DMS79 treated with DMSO at 0.1 percent for 48 hours (cell line): Measurements from ENCODE around the gene SERPING1.

ENCODE experiments used
- DNase-seq: peaks from one replicate; lab custom pipeline; 2025; lab: John Stamatoyannopoulos, UW

Gene SERPING1

DNA sequence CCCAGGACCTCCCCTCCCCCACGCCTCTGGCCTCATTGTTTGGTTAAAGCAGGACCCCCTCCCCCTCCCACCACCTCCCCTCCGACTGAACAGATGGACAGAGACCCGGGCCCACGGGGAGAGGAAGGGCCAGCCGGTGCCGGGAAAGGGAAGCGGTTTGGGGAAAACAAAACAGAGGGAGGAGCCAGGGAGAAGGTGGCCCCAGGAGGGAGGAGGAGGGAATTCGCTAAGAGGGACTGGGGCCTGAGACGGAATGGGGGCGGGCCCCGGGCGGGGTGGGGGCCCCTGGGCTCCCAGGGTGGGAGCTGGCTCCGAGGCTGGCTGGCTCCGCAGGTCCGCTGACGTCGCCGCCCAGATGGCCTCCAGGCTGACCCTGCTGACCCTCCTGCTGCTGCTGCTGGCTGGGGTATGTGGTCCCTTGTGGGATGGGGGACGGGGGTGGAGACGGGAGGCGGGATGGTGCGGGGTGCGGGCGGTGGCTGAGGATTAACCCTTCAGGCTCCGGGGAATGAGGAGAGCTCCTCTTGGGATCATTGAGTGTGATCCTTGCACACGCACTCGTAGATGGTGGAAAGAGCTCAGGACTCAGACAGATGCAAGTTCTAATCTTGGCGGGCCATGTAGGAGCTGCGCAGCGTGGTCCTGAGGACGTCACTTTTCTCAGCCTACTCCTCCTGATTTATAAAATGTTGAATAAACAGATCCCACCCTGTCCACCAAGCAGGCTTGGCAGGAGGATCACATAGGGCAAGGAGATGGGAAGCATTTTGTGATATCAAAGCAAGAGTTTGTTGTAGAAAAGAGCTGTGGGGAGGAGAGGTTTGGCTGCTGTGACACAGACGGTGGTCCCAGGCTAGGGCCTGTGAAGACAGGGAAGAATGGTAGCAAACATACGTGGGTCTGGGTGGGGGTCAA lies 688 bp downstream of the SERPING1 start:
- no peak for DNase-seq

DNA sequence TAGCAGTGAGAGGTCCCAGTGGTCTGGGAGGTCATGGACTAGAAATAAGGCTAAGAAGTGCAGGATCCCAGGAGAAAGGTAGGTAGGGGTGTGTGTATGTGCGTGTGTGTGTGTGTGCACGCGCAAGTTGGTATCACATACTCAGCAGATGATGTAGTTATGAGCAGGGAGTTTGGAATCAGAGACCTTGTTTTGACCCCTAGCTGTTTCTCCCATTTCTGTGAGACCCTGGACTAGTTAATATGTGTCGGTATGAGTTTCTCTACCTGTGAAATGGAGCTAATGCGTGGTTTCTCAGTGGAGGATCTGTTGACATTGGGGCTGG lies 1.3 kb downstream of the SERPING1 start:
- no peak for DNase-seq

DNA sequence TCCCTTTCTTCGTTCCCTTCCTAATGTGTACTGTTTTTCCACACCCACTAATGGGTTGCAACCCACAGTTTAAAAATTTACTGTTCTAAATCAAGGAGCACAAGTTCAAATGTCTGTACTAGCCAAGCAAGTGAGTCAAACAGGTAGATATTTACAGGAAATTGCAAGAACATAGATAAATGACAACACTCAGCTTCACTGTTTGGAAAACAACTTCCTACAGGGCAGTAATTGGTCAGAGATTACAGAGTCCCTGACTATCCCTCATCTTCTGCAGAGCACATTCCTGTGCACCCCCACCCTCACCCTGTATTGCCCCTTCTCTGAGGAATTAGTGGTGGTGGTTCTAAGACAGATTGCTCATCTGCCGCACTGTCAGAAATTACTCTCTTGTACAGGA lies 1.9 kb downstream of the SERPING1 start:
- no peak for DNase-seq

DNA sequence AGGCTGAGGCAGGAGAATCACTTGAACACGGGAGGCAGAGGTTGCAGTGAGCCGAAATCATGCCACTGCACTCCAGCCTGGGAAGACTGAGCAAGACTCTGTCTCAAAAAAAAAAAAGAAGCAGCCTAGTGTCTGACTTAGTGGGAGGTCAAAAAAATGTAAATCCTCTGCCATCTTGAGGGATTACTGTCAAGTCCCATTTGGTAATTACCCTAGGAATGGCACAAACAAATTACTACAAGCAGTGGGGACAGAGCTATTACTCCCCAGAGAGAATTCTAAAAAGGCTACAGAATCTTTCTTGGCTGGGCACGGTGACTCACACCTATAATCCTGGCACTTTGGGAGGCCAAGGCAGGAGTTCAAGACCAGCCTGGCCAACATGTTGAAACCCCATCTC lies 3.8 kb downstream of the SERPING1 start:
- no peak for DNase-seq

DNA sequence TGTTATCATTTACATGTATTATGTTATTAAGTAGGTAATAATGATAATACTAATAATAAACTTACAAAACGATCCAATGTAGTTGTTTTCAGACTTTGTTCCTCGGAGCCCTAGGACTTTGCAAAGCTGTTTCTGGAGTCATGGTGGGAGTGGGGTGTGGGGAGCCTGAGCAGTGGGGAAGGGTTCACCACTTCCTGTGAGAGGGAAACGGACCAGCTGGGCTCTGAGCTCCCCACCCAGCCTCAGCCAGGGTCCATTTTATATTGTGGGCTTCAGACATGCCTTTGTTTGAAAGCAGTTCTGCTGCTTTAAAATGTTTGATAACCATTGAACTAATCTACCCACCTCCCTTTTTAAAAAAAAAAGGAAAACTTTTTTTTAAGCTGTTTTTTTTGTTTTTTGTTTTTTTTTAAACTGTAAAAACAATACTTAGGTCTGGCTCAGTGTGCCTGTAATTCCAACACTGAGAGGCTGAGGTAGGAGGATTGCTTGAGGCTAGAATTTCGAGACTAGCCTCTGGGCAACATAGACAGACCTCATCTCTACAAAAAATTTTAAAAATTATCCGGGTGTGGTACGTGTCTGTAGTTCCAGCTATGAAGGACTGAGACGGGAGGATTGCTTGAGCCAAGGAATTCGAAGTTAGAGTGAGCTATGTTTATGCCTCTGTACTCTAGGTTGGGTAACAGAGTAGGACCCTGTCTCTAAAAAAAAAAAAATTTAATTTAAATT lies 7.0 kb downstream of the SERPING1 start:
- no peak for DNase-seq

DNA sequence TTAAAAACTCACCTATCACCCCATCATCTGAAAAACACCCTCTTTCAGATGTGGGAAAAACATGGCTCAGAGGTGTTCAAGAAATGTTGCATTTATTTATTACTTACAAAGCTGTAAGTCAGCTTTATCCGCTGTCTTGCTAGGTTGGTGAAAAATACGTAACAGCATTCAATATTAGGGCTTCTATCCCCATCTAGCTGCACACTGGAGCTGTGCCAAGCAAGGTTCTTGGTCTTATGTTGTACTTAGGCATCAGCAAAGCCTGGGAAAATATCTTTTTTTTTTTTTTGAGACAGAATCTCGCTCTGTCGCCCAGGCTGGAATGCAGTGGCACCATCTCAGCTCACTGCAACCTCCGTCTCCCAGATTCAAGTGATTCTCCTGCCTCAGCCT lies 7.5 kb downstream of the SERPING1 start:
- DNase-seq: no peak

DNA sequence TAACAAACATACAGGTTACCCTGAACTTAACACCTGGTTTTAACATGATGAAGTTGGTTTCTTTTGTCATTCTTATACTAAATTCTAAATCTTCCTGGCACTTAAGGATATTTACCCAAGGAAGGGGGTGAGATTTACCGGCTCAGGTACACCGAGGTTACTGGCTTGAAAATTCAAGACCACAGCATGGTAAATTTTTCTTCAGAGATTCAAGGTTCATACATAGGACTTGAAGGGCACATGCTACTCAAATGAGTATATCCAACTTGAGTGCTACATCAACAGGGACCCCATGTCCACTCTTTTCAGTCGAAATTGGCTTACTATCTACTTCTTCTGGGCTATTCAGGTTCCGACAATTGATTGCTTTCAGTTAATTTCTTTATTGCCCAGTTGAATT lies 12.7 kb downstream of the SERPING1 start:
- DNase-seq: no peak

DNA sequence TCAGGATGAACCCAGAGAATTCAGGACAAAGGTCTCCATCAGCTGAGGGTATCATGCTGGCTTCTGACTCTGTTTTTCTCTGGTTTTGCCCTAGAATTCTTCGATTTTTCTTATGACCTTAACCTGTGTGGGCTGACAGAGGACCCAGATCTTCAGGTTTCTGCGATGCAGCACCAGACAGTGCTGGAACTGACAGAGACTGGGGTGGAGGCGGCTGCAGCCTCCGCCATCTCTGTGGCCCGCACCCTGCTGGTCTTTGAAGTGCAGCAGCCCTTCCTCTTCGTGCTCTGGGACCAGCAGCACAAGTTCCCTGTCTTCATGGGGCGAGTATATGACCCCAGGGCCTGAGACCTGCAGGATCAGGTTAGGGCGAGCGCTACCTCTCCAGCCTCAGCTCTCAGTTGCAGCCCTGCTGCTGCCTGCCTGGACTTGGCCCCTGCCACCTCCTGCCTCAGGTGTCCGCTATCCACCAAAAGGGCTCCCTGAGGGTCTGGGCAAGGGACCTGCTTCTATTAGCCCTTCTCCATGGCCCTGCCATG lies 16.8 kb downstream of the SERPING1 start:
- no peak for DNase-seq

DNA sequence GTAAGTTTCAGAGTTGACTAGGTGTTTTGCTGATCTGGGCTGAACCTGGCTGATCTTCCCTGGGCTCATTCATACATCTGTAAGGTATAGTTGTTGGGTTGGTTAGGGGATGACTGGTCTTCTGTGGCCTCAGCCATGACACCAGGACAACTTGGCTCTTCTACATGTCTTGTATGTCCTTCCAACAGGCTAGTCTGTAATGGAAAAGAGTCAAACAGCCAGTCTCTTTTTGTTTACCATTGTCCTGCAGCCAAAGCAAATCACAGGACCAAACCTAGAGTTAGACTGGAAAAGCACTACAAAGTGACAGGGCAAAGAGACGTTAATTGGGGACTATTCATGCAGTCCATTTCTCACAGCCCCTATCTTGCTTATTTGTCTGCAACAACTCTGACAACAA lies 17.8 kb downstream of the SERPING1 start:
- DNase-seq: no peak

DNA sequence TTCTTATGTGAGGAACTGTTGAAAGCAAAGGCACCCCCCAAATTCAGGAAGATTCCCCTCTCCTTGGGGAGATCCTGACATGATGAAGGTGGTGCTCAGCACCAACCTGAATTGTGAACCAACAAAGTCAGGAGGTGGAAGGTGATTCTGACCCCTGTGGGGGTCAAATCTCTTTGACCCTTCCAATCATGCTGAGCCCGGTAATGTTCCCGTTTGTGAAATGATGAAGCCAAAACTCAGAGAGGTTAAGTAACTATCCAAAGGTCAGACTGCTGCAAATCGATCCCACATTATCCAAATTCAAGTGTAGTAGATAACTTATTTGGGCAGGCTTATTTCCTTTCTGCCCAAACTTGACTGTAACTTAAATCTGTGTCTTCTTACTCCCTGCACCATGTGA lies 19.1 kb downstream of the SERPING1 start:
- DNase-seq: no peak

DNA sequence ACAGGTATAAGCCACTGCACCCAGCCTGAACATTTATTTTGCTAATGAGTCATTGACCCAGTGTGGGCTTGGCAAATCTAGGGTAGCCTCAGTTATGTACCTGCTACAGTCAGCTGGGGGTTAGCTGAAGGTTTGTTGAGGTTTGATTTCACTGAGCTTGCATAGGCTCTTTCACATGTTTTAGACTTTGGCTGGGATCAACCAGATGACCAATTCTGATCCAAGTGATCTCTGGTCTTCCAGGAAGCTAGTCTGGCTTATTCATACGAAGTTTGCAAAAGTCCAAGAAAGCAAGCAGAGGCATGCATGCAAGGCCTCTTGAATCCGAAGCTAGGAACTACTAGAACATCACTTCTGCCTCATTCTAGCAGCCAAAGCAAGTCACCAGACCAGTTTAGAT lies 21.0 kb downstream of the SERPING1 start:
- no peak for DNase-seq

DNA sequence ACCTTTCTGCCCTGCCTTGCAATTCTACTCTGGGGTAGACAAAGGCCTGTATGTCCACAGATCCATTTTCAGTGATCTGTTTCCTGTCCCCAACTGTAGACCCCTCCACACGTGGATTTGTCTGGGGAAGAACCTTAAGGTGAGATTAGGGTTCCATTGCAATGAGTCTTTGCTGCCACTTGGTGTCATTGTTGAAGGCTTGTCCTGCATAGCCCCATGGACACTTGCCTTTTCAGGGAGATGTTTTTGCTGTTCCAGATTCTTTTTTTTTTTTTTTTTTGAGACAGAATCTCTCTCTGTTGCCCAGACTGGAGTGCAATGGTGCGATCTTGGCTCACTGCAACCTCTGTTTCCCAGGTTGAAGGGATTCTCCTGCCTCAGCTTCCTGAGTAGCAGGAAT lies 21.8 kb downstream of the SERPING1 start:
- DNase-seq: no peak

DNA sequence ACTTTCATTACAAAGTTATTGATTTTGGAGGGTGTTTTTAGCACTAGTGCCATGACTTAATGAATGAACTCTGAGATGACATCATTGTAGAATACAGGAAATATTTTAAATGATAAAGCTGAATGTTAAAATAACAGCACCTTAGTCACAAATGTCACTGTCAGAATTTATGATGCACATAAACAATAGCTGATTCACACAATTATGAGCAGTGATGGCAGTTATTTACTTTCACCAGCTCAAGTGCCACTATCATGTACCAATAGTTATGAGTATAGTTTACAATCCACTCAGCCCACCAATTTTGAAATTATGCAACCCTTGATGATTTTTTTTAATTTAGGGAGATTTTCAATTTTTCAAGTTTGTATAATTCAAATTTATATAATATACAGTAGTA lies 23.0 kb downstream of the SERPING1 start:
- no peak for DNase-seq

DNA sequence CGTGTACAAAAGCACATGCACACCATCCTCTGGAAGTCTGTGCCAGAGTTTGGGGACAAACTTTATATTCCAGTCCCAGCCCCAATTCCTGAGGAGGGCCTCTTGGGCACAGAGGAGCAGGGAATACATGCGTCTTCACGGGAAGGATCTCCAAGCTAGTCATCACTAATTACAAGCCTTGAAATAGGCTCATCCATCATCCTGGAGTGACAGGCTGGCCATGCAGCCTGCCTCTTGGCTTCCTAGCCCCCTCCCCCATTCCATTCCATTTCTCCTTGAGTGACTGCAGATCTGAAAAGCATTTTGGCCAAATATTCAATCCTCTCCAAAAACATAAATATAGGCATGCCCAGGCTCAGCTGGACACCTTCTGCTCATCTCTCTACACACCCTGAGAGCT lies 24.8 kb downstream of the SERPING1 start:
- DNase-seq: no peak

DNA sequence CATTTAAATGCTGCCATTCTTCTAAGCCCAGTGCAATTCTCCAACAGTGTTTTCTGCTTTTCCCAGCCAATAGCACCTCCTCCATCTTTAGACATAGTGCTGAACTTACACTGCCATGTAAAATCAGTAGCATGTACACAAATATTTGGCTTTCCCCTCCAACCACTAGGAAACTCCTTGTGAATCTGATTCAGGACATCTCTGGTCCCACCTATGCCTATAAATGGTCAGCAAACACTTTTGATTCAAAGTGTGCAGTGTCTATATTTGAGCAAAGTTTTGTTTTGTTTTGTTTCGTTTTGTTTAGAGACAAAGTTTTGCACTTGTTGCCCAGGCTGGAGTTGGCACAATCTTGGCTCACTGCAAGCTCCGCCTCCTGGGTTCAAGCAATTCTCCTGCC lies 27.4 kb downstream of the SERPING1 start:
- DNase-seq: no peak

DNA sequence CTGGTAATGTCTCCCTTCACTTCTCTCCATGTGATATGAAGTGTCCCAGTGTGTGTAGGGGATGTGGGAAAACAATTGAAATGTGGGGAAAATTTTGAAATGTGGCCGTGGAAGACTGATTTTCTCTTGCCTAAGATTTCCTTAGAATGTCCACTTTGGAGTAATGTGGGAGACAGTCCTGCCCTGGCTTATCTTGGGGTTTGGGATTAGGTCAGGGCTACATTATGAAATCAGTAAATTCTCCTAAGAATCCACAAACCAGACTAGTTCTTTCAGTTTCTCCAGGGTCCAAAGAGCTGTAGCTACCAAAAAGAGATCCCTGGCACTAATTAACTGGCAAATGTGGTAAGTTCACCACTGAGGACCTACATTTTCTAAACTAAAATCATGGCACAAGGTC lies 29.4 kb downstream of the SERPING1 start:
- no peak for DNase-seq

DNA sequence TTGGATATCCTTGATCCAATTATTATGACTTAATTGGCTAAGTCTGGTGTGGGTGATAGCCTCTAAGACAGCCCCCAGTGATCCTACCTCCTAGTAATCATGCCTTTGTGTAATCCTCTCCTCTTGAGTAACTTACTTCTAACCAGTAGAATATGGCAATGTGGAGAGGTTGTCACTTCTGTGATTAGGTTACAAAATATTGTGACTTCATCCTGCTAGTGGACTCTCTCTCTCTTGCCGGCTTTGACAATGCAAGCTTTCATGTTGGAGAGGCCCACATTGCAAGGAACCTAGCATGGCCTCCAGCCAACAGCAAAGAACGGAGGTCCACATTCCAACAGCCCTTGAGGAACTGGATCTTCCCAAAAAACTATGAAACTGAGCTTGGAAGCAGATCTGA lies 32.7 kb downstream of the SERPING1 start:
- DNase-seq: no peak

DNA sequence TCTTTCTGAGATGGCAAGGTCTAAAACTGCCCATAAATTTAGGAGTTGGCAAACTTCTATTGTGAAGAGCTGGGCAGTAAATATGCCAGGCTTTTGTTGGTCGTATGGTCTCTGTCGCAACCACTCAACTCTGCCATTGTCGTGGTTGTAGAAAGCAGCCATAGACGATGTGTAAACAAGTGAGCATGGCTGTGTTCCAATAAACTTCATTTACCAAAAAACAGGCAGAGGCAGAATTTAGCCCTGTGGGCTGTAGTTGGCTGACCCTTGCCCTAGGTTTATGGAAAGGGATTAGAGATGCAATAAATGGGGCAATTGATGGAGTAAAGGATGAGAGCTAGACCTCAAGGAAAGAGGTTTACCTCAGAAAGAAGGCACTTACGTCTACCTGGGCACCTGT lies 34.6 kb downstream of the SERPING1 start:
- DNase-seq: no peak

DNA sequence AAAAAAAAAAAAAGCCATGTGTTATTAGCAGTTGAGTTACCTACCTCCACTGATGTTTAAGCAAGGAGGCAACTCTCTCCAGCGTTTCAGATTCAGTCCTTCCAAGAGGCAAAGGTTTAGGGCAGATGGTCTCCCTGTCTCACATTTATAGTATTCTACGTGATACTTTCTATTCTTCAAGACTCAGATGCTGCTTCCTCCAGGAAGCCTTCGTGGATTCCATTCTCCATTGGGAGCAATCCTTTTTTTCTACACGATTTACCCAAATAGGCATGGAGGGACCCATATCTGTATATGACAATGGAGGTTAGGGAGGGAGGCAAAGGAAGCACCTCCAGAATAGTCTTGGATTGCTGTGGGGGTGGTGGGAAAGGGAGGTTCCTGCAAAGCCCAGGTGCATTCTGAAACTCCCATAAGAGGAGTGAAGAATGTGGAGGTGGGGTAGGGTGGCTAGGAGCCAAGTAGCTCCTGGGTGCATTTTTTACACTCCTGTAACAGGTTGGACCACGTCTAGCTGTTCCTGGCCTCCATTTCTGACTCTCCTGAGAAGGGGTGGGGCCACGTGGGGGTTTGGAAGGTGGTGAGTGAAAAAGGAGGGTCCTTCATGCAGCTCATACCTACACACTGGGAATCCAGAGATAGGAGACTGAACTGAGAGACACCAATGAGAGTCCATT lies 36.0 kb downstream of the SERPING1 start:
- DNase-seq: no peak

DNA sequence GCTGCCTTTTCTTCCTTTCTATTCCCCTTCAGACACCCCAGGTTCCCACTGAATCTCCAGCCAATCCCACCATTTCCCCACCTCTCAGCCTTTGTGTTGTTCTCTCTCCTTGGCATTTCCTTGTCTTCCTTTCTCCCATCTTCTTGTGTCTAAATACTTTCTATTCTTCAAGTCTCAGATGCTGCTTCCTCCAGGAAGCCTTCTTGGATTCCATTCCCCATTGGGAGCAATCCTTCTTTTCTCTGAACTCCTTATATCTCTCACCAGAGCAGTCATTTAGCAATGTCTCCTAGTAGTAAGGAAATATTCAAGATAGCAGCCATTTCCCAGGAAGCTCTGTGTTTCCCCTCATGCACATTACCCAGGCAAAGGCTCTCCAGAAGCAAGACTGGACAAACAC lies 36.8 kb downstream of the SERPING1 start:
- DNase-seq: no peak

DNA sequence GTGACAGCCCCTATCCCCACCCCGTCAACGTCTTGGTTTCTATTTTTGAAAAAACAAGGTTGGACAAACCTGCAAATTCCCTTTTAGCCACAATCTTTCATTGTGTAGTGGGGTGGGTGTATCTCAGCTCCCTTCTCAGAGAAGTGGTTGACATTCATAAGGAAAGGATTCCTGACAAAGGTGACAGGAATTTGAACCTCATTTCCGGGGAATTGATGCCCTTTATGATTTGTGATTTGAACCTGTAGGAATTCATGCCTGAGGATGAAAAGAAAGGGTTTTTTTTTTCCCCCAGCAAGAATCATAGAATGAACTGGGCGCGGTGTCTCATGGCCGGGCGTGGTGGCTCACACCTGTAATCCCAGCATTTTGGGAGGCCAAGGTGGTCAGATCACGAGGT lies 37.8 kb downstream of the SERPING1 start:
- no peak for DNase-seq

DNA sequence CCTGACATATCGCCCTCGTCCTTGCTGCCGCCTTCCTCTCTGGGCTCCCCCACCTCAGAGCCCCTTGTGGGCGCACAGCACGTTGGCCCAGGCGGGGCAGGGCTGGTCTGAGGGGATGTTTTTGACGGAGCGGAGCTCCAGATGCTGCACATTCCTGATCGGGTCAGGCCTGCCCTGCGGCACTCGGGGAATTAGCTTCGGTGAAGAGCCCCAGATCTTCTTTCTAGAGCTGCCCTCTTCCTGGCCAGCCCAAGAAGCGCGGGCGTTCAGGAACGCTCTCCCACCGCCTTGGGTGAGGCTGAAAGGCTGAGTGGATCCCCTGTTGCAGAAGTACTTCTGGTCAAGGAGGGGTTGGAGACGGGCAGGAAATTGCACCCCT lies 40.1 kb downstream of the SERPING1 start:
- DNase-seq: peak; percentile 36
